SK-N-SH (cell line): ENCODE data around the gene SERINC2. TPM values are rescaled to one million over a fixed set of nuclear protein-coding genes. Genes with fewer than 3 reads are reported as not detected.

Experiments
- CTCF ChIA-PET: fragments of 300-600, 350-600 bp; formaldehyde crosslinking; extraction: SDS; loops from one replicate; lab custom pipeline; 2021; lab: Yijun Ruan, JAX
- POLR2A ChIA-PET: fragments of 350-600 bp; sonication (Branson Sonifier 250); formaldehyde crosslinking; extraction: SDS; loops from one replicate; lab custom pipeline; 2020; ENCODE audit warnings: antibody characterized with exemption, inconsistent platforms; lab: Yijun Ruan, JAX
- DNase-seq: peaks from one replicate; pipeline ENCODE4 v3.0.0; 2012
- H2AFZ ChIP-seq: fragments of 200-600 bp; sonication (generic); 2 replicates; pipeline ENCODE4 v1.8.1; 2016; ENCODE audit warnings: antibody characterized with exemption, mild to moderate bottlenecking, low read depth
- H3F3A ChIP-seq: fragments of 200-600 bp; sonication (generic); replicated peaks from 2 replicates; pipeline ENCODE3; 2016; ENCODE audit warnings: antibody characterized with exemption, mild to moderate bottlenecking; ENCODE audit not compliant: insufficient read depth
- H3K27ac ChIP-seq, 2 experiments: fragments of 200-500 bp in 1 of 2; fragments of 200-600 bp in 1 of 2; sonication (Bioruptor generic) in 1 of 2; sonication (generic), shearing (Covaris generic) in 1 of 2; 2 replicates each; pipeline versions ENCODE4 v1.5.1 to v1.6.1; 2014 to 2016; ENCODE audit warnings: low read depth in 2 of 2, inconsistent platforms in 1 of 2, low read length in 1 of 2, mild to moderate bottlenecking in 1 of 2, mixed read lengths in 1 of 2
- H3K27me3 ChIP-seq: fragments of 200-600 bp; sonication (generic), shearing (Covaris generic); 2 replicates; pipeline ENCODE4 v1.6.1; 2016; ENCODE audit warnings: mixed run types; ENCODE audit not compliant: insufficient read depth
- H3K36me3 ChIP-seq, 2 experiments: fragments of 200-500 bp in 1 of 2; fragments of 200-600 bp in 1 of 2; sonication (Bioruptor generic) in 1 of 2; sonication (generic) in 1 of 2; replicated peaks in 1 of 2; 2 replicates each; pipeline versions ENCODE3 to v1.5.1; 2014 to 2016; ENCODE audit warnings: low read length in 1 of 2, mild to moderate bottlenecking in 1 of 2; ENCODE audit not compliant: insufficient read depth in 2 of 2, control insufficient read depth in 1 of 2
- H3K4me1 ChIP-seq, 2 experiments: fragments of 200-500 bp in 1 of 2; fragments of 200-600 bp in 1 of 2; sonication (Bioruptor generic) in 1 of 2; sonication (generic), shearing (Covaris generic) in 1 of 2; 2 replicates each; pipeline versions ENCODE4 v1.5.1 to v1.6.1; 2014 to 2016; ENCODE audit warnings: low read depth in 1 of 2, low read length in 1 of 2, mixed run types in 1 of 2; ENCODE audit not compliant: insufficient read depth in 2 of 2, control insufficient read depth in 1 of 2
- H3K4me2 ChIP-seq: fragments of 200-600 bp; sonication (generic), shearing (Covaris generic); 2 replicates; pipeline ENCODE4 v1.6.1; 2017; ENCODE audit warnings: mixed run types
- H3K4me3 ChIP-seq, 2 experiments: fragments of 200-500 bp in 1 of 2; fragments of 200-600 bp in 1 of 2; sonication (Bioruptor generic) in 1 of 2; sonication (generic), shearing (Covaris generic) in 1 of 2; 2 replicates each; pipeline versions ENCODE4 v1.5.1 to v1.8.1; 2014 to 2016; ENCODE audit warnings: low read depth in 2 of 2, inconsistent platforms in 1 of 2, low read length in 1 of 2, mild to moderate bottlenecking in 1 of 2, mixed read lengths in 1 of 2, moderate library complexity in 1 of 2
- H3K79me2 ChIP-seq: fragments of 200-600 bp; sonication (generic); 2 replicates; pipeline ENCODE4 v1.8.1; 2017; ENCODE audit warnings: mild to moderate bottlenecking; ENCODE audit not compliant: insufficient read depth
- H3K9ac ChIP-seq: fragments of 200-600 bp; sonication (generic); 2 replicates; pipeline ENCODE4 v1.6.1; 2017; ENCODE audit warnings: mixed run types
- H3K9me2 ChIP-seq: fragments of 200-600 bp; sonication (generic); 2 replicates; pipeline ENCODE4 v1.6.1; 2017; ENCODE audit warnings: mixed run types
- H3K9me3 ChIP-seq: fragments of 200-600 bp; sonication (generic); 2 replicates; pipeline ENCODE4 v1.6.1; 2017; ENCODE audit warnings: mixed run types, mild to moderate bottlenecking, moderate library complexity
- H4K20me1 ChIP-seq: fragments of 200-600 bp; sonication (generic); 2 replicates; pipeline ENCODE4 v1.6.1; 2017; ENCODE audit warnings: mild to moderate bottlenecking, mixed run types; ENCODE audit not compliant: insufficient read depth
- CTCF ChIP-seq: fragments of 200-600 bp; sonication (generic); IDR thresholded peaks from 2 replicates; pipeline ENCODE4 v1.6.1; 2017; ENCODE audit warnings: antibody characterized with exemption, mild to moderate bottlenecking, moderate library complexity
- EP300 ChIP-seq, 2 experiments: IDR thresholded peaks; 2 replicates each; pipeline versions ENCODE4 v1.4.0 to v1.6.1; 2012; ENCODE audit warnings: borderline replicate concordance in 1 of 2, low read depth in 1 of 2, low read length in 1 of 2
- EZH2phosphoT487 ChIP-seq: fragments of 200-600 bp; sonication (generic); IDR thresholded peaks from 2 replicates; pipeline ENCODE4 v1.6.1; 2017; ENCODE audit warnings: low read depth, mixed run types, mild to moderate bottlenecking, antibody characterized with exemption, moderate library complexity, borderline replicate concordance
- GABPA ChIP-seq: IDR thresholded peaks from 2 replicates; pipeline ENCODE4 v1.4.0; 2012; ENCODE audit warnings: low read depth, mild to moderate bottlenecking
- IRF3 ChIP-seq: fragments of 150-350 bp; IDR thresholded peaks from 2 replicates; pipeline ENCODE4 v1.6.1; 2016; ENCODE audit warnings: mild to moderate bottlenecking, low read depth, low read length
- JUND ChIP-seq: IDR thresholded peaks from 2 replicates; pipeline ENCODE4 v1.4.0; 2012
- MEF2A ChIP-seq: IDR thresholded peaks from 2 replicates; pipeline ENCODE4 v1.4.0; 2012; ENCODE audit warnings: low read depth, borderline replicate concordance
- MXI1 ChIP-seq: IDR thresholded peaks from 2 replicates; pipeline ENCODE4 v1.6.1; 2012; ENCODE audit warnings: mild to moderate bottlenecking, low read depth, low read length, improper control_type of control experiment
- POLR2AphosphoS5 ChIP-seq: IDR thresholded peaks from 2 replicates; pipeline ENCODE4 v1.6.1; 2012; ENCODE audit warnings: low read depth, low read length
- RAD21 ChIP-seq: IDR thresholded peaks from 2 replicates; pipeline ENCODE4 v1.6.1; 2012; ENCODE audit warnings: mild to moderate bottlenecking, low read length
- SMC3 ChIP-seq: IDR thresholded peaks from 2 replicates; pipeline ENCODE4 v1.6.1; 2012; ENCODE audit warnings: low read depth, low read length, improper control_type of control experiment
- TCF12 ChIP-seq: IDR thresholded peaks from 2 replicates; pipeline ENCODE4 v1.4.0; 2012
- WGBS: methylation state at CpG from one replicate; pipeline ENCODE4 v1.1.6; 2017; ENCODE audit warnings: low lambda C conversion rate; 5-methylcytosine and 5-hydroxymethylcytosine counted together
- polyA plus RNA-seq, 3 experiments: library from polyadenylated mRNA; depleted of rRNA; stranded (reverse); fragments of >200 nt; gene quantifications; 2 replicates each; pipeline ENCODE4 v1.2.3, GENCODE V29; 2012

SERINC2 gene
- polyA plus RNA-seq, 1 of the 3 experiments (the other 2 are of a cell fraction): 22.2 TPM

GRCh38 chr1:31400393-31400792 lies 12.6 kb upstream of the SERINC2 start:
- no peak overlapping the region for H3K4me3 ChIP-seq
- H3K36me3 ChIP-seq: no peaks in the 10 kb centered on the region
- H3K9me2 ChIP-seq: no peaks in the 10 kb centered on the region
- POLR2A ChIA-PET: no interaction called here
- no peak overlapping the region for H3K9ac ChIP-seq
- no peaks in the 10 kb centered on the region for H3K27me3 ChIP-seq
- CTCF ChIA-PET: interaction anchor here (13.9 kb wide), 1 partner anchor 19 kb away, joined by 287 read pairs; the partner anchor contains the start of gene SERINC2
- no peaks in the 10 kb centered on the region for H3K9me3 ChIP-seq
- H3K27ac ChIP-seq: no peak overlapping the region
- DNase-seq: no peak
- H3K4me1 ChIP-seq: peaks cover 0 to 12% of the 10 kb centered on the region in 2 experiments; a peak in 1 of 4 replicates
- TF ChIP-seq GABPA (no peak), CTCF (no peak), EP300 (IDR thresholded peaks at IDR 0.05; ENCODE audit: borderline replicate concordance in 1 of 2, low read depth in 1 of 2, low read length in 1 of 2) (no peak), TCF12 (no peak), IRF3 (no peak), SMC3 (no peak), POLR2AphosphoS5 (no peak), JUND (no peak), EZH2phosphoT487 (no peak), MEF2A (no peak), MXI1 (no peak), RAD21 (no peak)
- no peaks in the 10 kb centered on the region for H4K20me1 ChIP-seq
- no peak overlapping the region for H3K4me2 ChIP-seq
- H3K79me2 ChIP-seq: no peaks in the 10 kb centered on the region
- no peak overlapping the region for H2AFZ ChIP-seq
- 67% methylated on average over 3 of the region's 3 CpGs for WGBS
- peaks cover 16% of the 10 kb centered on the region for H3F3A ChIP-seq

DNA sequence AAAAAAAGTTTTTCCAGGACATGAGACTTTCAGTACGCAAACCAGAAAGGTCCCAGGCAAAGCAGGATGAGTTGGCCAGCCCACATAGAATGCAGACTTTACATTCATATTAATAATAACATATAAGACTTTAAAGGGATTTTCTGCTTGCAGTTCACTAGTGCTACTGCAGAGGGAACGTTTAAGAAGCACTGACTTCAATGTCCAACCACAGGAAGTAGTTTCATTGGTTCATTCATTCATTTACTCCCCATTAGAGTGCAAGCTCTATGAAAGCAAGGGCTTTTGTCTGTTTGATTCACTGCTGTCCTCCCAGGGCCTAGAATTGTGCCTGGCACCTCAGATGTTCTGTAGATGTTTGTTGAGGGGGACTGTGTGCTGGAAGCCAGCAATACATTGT lies 11.8 kb upstream of the SERINC2 start:
- H3F3A ChIP-seq: peaks cover 13% of the 10 kb centered on the region
- H4K20me1 ChIP-seq: no peaks in the 10 kb centered on the region
- H3K9me2 ChIP-seq: no peaks in the 10 kb centered on the region
- POLR2A ChIA-PET: no interaction called here
- no peak for DNase-seq
- no peaks in the 10 kb centered on the region for H3K27me3 ChIP-seq
- H3K4me1 ChIP-seq: peaks cover 0 to 12% of the 10 kb centered on the region in 2 experiments; a peak in 1 of 4 replicates
- 50% methylated on average over 2 of the region's 2 CpGs for WGBS
- no peaks in the 10 kb centered on the region for H3K9me3 ChIP-seq
- H3K4me3 ChIP-seq: no peak overlapping the region
- CTCF ChIA-PET: interaction anchor here (13.9 kb wide), 1 partner anchor 18 kb away, joined by 287 read pairs; the partner anchor contains the start of gene SERINC2
- TF ChIP-seq SMC3: no peak
- 0 out of 2 replicates have a peak, but pooled peaks have one; percentile 7 for TF ChIP-seq CTCF
- H3K9ac ChIP-seq: no peak overlapping the region
- H2AFZ ChIP-seq: no peak overlapping the region
- no peak overlapping the region for H3K27ac ChIP-seq
- no peaks in the 10 kb centered on the region for H3K79me2 ChIP-seq
- no peak overlapping the region for H3K4me2 ChIP-seq
- no peaks in the 10 kb centered on the region for H3K36me3 ChIP-seq
